ENCODE measurements around the gene ADGRG2. TPM values are rescaled to one million over a fixed set of nuclear protein-coding genes. Genes with fewer than 3 reads are reported as not detected.

Gene ADGRG2
- total RNA-seq, 1 experiment from 2014 or later, result not detected

DNA sequence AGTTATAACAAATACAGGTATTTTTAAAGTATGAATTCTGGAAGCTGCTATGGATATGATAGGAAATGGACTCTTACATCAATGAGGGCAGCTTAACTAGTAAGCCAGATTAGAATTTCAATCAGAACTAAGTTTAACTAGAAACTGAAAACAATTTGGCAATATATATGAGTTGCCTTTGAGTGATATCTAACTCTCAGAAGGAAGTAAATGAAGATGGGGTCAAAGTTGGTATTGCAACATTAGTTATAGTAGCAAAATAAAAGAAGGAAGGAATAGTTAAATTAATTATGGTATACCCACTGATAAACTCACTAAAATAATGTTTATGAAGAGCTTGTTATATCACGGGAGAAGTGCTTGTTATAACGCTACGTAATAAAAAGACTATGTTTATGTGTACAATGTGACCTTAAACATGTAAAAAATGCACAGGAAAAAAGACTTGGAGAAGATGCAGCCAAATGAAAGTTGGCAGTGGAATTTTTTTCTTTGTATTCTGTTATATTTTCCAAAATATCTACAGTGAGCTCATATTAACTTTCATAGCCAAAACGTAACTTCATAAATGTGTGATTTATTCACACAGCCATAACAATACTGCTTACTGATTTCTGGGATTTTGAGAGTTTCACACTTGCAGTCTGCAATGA lies 172.9 kb downstream of the ADGRG2 start:
- ATAC-seq (no peak), DNase-seq (ENCODE audit: low read depth, low spot score) (no peak)
- ChIA-PET POLR2A (no interaction called here), CTCF (interaction anchor here (1.3 kb wide), 1 partner anchor 384 kb away, joined by 3 read pairs; no protein-coding TSS in a partner anchor), RAD21 (ENCODE audit: low non-redundant PET in 1 of 2, low total read pairs in 2 of 2, uncharacterized antibody in 2 of 2, unreplicated experiment in 2 of 2) (no interaction called here)
- Histone ChIP-seq H3K79me2 (ENCODE audit: insufficient read depth, low read length) (no peaks in the 10 kb centered on the region), H3K9me2 (ENCODE audit: insufficient read depth) (no peaks in the 10 kb centered on the region), H3K9me3 (ENCODE audit: control insufficient read depth in 1 of 2, insufficient read depth in 1 of 2, low read depth in 1 of 2, low read length in 2 of 2) (no peaks in the 10 kb centered on the region), H3K27me3 (ENCODE audit: insufficient read depth, low read length) (no peaks in the 10 kb centered on the region), H4K20me1 (ENCODE audit: insufficient read depth) (no peaks in the 10 kb centered on the region), H3K4me3 (replicated peaks in 1 of 2; ENCODE audit: low read depth in 1 of 2, low read length in 2 of 2) (no peak overlapping the region), H3K36me3 (ENCODE audit: control insufficient read depth in 1 of 2, insufficient read depth in 2 of 2, low read length in 2 of 2) (no peaks in the 10 kb centered on the region), H2AFZ (ENCODE audit: low read depth, low read length, poor library complexity, severe bottlenecking) (no peak overlapping the region), H3K4me1 (ENCODE audit: control insufficient read depth in 1 of 2, insufficient read depth in 2 of 2, low read length in 2 of 2) (no peaks in the 10 kb centered on the region; a peak in 1 of 4 replicates), H3K9ac (ENCODE audit: low read length) (no peak overlapping the region), H3K4me2 (ENCODE audit: low read length) (no peak overlapping the region), H3K27ac (ENCODE audit: low read depth, low read length) (no peak overlapping the region)
- TF ChIP-seq ELF1 (IDR thresholded peaks at IDR 0.05; ENCODE audit: borderline replicate concordance, low read depth) (no peak), SIN3A (IDR thresholded peaks at IDR 0.05; ENCODE audit: low read depth) (no peak), SP1 (IDR thresholded peaks at IDR 0.05; ENCODE audit: low read depth) (no peak)
- TF ChIP-seq, protein P1, sequence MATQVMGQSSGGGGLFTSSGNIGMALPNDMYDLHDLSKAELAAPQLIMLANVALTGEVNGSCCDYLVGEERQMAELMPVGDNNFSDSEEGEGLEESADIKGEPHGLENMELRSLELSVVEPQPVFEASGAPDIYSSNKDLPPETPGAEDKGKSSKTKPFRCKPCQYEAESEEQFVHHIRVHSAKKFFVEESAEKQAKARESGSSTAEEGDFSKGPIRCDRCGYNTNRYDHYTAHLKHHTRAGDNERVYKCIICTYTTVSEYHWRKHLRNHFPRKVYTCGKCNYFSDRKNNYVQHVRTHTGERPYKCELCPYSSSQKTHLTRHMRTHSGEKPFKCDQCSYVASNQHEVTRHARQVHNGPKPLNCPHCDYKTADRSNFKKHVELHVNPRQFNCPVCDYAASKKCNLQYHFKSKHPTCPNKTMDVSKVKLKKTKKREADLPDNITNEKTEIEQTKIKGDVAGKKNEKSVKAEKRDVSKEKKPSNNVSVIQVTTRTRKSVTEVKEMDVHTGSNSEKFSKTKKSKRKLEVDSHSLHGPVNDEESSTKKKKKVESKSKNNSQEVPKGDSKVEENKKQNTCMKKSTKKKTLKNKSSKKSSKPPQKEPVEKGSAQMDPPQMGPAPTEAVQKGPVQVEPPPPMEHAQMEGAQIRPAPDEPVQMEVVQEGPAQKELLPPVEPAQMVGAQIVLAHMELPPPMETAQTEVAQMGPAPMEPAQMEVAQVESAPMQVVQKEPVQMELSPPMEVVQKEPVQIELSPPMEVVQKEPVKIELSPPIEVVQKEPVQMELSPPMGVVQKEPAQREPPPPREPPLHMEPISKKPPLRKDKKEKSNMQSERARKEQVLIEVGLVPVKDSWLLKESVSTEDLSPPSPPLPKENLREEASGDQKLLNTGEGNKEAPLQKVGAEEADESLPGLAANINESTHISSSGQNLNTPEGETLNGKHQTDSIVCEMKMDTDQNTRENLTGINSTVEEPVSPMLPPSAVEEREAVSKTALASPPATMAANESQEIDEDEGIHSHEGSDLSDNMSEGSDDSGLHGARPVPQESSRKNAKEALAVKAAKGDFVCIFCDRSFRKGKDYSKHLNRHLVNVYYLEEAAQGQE (IDR thresholded peaks at IDR 0.05; ENCODE audit: low read depth), result no peak
- intact Hi-C loops (cut with micrococcal nuclease), result no loop called here
- BruUV-seq (replicated peaks), result no TSS peak

DNA sequence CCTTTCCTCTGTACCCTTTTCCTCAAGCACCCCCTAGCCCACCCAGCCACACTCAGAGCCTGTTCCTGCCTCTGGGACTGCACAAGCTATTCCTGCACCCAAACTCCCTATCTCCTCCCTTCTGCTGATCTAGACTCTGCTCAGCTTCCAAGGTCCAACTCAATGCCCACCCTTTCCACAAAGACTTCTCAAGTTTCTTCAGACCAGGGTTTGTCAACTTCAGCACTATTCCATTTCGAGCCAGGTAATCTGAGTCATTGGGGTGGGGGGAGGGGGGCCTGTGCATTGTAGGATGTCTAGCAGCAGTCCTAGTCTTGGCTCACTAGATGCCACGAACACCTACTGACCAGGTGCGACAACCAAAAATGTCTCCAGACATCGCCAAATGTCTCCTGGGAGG lies 175.7 kb downstream of the ADGRG2 start:
- ChIA-PET POLR2A (no interaction called here), RAD21 (ENCODE audit: low non-redundant PET in 1 of 2, low total read pairs in 2 of 2, uncharacterized antibody in 2 of 2, unreplicated experiment in 2 of 2) (no interaction called here), CTCF (no interaction called here)
- Histone ChIP-seq H3K9me2 (ENCODE audit: insufficient read depth) (no peaks in the 10 kb centered on the region), H4K20me1 (ENCODE audit: insufficient read depth) (no peaks in the 10 kb centered on the region), H3K4me1 (ENCODE audit: control insufficient read depth in 1 of 2, insufficient read depth in 2 of 2, low read length in 2 of 2) (no peaks in the 10 kb centered on the region; a peak in 1 of 4 replicates), H3K79me2 (ENCODE audit: insufficient read depth, low read length) (no peaks in the 10 kb centered on the region), H3K27ac (ENCODE audit: low read depth, low read length) (no peak overlapping the region), H3K9me3 (ENCODE audit: control insufficient read depth in 1 of 2, insufficient read depth in 1 of 2, low read depth in 1 of 2, low read length in 2 of 2) (no peaks in the 10 kb centered on the region), H3K36me3 (ENCODE audit: control insufficient read depth in 1 of 2, insufficient read depth in 2 of 2, low read length in 2 of 2) (no peaks in the 10 kb centered on the region), H3K4me3 (replicated peaks in 1 of 2; ENCODE audit: low read depth in 1 of 2, low read length in 2 of 2) (no peak overlapping the region), H3K4me2 (ENCODE audit: low read length) (no peak overlapping the region), H3K9ac (ENCODE audit: low read length) (no peak overlapping the region), H3K27me3 (ENCODE audit: insufficient read depth, low read length) (no peaks in the 10 kb centered on the region), H2AFZ (ENCODE audit: low read depth, low read length, poor library complexity, severe bottlenecking) (no peak overlapping the region)
- no peak for ATAC-seq
- no peak for DNase-seq (ENCODE audit: low read depth, low spot score)
- TF ChIP-seq, protein P2, sequence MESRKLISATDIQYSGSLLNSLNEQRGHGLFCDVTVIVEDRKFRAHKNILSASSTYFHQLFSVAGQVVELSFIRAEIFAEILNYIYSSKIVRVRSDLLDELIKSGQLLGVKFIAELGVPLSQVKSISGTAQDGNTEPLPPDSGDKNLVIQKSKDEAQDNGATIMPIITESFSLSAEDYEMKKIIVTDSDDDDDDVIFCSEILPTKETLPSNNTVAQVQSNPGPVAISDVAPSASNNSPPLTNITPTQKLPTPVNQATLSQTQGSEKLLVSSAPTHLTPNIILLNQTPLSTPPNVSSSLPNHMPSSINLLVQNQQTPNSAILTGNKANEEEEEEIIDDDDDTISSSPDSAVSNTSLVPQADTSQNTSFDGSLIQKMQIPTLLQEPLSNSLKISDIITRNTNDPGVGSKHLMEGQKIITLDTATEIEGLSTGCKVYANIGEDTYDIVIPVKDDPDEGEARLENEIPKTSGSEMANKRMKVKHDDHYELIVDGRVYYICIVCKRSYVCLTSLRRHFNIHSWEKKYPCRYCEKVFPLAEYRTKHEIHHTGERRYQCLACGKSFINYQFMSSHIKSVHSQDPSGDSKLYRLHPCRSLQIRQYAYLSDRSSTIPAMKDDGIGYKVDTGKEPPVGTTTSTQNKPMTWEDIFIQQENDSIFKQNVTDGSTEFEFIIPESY (IDR thresholded peaks at IDR 0.05; ENCODE audit: extremely low read depth, insufficient replicate concordance, low read length), result no peak
- no peak for TF ChIP-seq CEBPB (IDR thresholded peaks at IDR 0.05; ENCODE audit: low read depth)
- TF ChIP-seq EGR1 (IDR thresholded peaks at IDR 0.05; ENCODE audit: low read depth), result no peak
- TF ChIP-seq, protein P3, sequence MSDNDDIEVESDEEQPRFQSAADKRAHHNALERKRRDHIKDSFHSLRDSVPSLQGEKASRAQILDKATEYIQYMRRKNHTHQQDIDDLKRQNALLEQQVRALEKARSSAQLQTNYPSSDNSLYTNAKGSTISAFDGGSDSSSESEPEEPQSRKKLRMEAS (IDR thresholded peaks at IDR 0.05), result no peak
- no peak for TF ChIP-seq EZH2phosphoT487 (IDR thresholded peaks at IDR 0.05; ENCODE audit: borderline replicate concordance)
- no peak for TF ChIP-seq CBX3 (IDR thresholded peaks at IDR 0.05; ENCODE audit: low read depth)
- no peak for TF ChIP-seq JUND (IDR thresholded peaks at IDR 0.05)
- no TSS peak for BruUV-seq (replicated peaks)
- intact Hi-C loops (cut with micrococcal nuclease), result no loop called here

Data from HCT116 (cell line).